HepG2 (cell line): ENCODE data around the gene DPP7. TPM values are rescaled to one million over a fixed set of nuclear protein-coding genes. Genes with fewer than 3 reads are reported as not detected.

Source experiments
- ARNT2 ChIP-seq: sonication (generic); formaldehyde crosslinking; IDR thresholded peaks from 2 replicates; pipeline ENCODE4 v1.8.0; 2022; ENCODE audit warnings: mild to moderate bottlenecking, low read depth, missing genetic modification reagents, moderate library complexity
- CHCHD3 ChIP-seq: sonication (generic); formaldehyde crosslinking; IDR thresholded peaks from 2 replicates; pipeline ENCODE4 v1.8.0; 2022; ENCODE audit warnings: mild to moderate bottlenecking, missing genetic modification reagents, moderate library complexity
- ERF ChIP-seq: IDR thresholded peaks from 2 replicates; pipeline ENCODE4 v1.6.1; 2018; ENCODE audit warnings: missing biosample characterization, missing genetic modification reagents
- IKZF4 ChIP-seq: sonication (generic); formaldehyde crosslinking; IDR thresholded peaks from 2 replicates; pipeline ENCODE4 v1.5.1; 2020; ENCODE audit warnings: borderline replicate concordance, mild to moderate bottlenecking, low read depth, missing genetic modification reagents; ENCODE audit errors: not compliant biosample characterization
- KLF12 ChIP-seq: sonication (generic); formaldehyde crosslinking; IDR thresholded peaks from 2 replicates; pipeline ENCODE4 v1.4.0; 2020; ENCODE audit warnings: missing genetic modification reagents, borderline replicate concordance
- NFKB2 ChIP-seq: sonication (generic); formaldehyde crosslinking; IDR thresholded peaks from 2 replicates; pipeline ENCODE4 v1.4.0; 2020; ENCODE audit warnings: missing genetic modification reagents, borderline replicate concordance
- POLR2AphosphoS5 ChIP-seq: IDR thresholded peaks from 2 replicates; pipeline ENCODE4 v1.6.1; 2012; ENCODE audit warnings: low read depth, low read length
- SAFB2 ChIP-seq: sonication (generic); formaldehyde crosslinking; IDR thresholded peaks from 2 replicates; pipeline ENCODE4 v1.5.1; 2020; ENCODE audit warnings: missing genetic modification reagents, low read depth, mild to moderate bottlenecking, borderline replicate concordance
- SIX1 ChIP-seq: sonication (generic); formaldehyde crosslinking; IDR thresholded peaks from 2 replicates; pipeline ENCODE4 v1.4.0; 2020; ENCODE audit warnings: missing genetic modification reagents, borderline replicate concordance
- SP2 ChIP-seq: sonication (generic); formaldehyde crosslinking; IDR thresholded peaks from 2 replicates; pipeline ENCODE4 v1.5.1; 2020; ENCODE audit warnings: mild to moderate bottlenecking, missing genetic modification reagents
- SRY ChIP-seq: sonication (generic); formaldehyde crosslinking; IDR thresholded peaks from 2 replicates; pipeline ENCODE4 v1.8.0; 2022; ENCODE audit warnings: mild to moderate bottlenecking, missing genetic modification reagents
- ZFP90 ChIP-seq: sonication (generic); formaldehyde crosslinking; IDR thresholded peaks from 2 replicates; pipeline ENCODE4 v1.8.0; 2022; ENCODE audit warnings: missing genetic modification reagents, mild to moderate bottlenecking, inconsistent platforms, borderline replicate concordance
- ZFY ChIP-seq: sonication (generic); formaldehyde crosslinking; IDR thresholded peaks from 2 replicates; pipeline ENCODE4 v1.4.0; 2020; ENCODE audit warnings: missing genetic modification reagents
- ZNF446 ChIP-seq: sonication (generic); formaldehyde crosslinking; IDR thresholded peaks from 2 replicates; pipeline ENCODE4 v1.5.0; 2020; ENCODE audit warnings: mild to moderate bottlenecking, missing genetic modification reagents
- ZNF607 ChIP-seq: sonication (generic); formaldehyde crosslinking; IDR thresholded peaks from 2 replicates; pipeline ENCODE4 v1.5.1; 2020; ENCODE audit warnings: missing genetic modification reagents, mild to moderate bottlenecking, borderline replicate concordance
- ZSCAN12 ChIP-seq: sonication (generic); formaldehyde crosslinking; IDR thresholded peaks from 2 replicates; pipeline ENCODE4 v1.9.0; 2021; ENCODE audit warnings: mild to moderate bottlenecking, missing genetic modification reagents
- polyA plus RNA-seq, 8 experiments: library from polyadenylated mRNA; depleted of rRNA in 3 of 8; stranded (reverse) in 7 of 8; unstranded in 1 of 8; fragments of >200 nt; fragmentation: Illumina TruSeq in 4 of 8; extraction: Trizol in 4 of 8; gene quantifications; 2 replicates each; pipeline versions ENCODE4 v1.2.1 to v1.2.3, GENCODE V29; 2011 to 2016; ENCODE audit warnings: low read depth in 4 of 8, missing spikeins in 1 of 8, mixed read lengths in 1 of 8; ENCODE audit not compliant: insufficient read depth in 1 of 8
- total RNA-seq, 5 experiments: library from RNA; depleted of rRNA; stranded (reverse); fragments of >200 nt; fragmentation: Illumina TruSeq; extraction: Trizol; gene quantifications; 2 replicates each; pipeline ENCODE4 v1.2.3, GENCODE V29; 2016; ENCODE audit warnings: low read depth in 1 of 5
- TF ChIP-seq, protein P1 (sequence below): sonication (generic); formaldehyde crosslinking; IDR thresholded peaks from 2 replicates; pipeline ENCODE4 v1.4.0; 2020; ENCODE audit warnings: missing genetic modification reagents
- TF ChIP-seq, protein P2 (sequence below): sonication (generic); formaldehyde crosslinking; IDR thresholded peaks from 2 replicates; pipeline ENCODE4 v1.4.0; 2020; ENCODE audit warnings: missing genetic modification reagents
- TF ChIP-seq, protein P3 (sequence below): sonication (generic); formaldehyde crosslinking; IDR thresholded peaks from 2 replicates; pipeline ENCODE4 v1.4.0; 2020; ENCODE audit warnings: mild to moderate bottlenecking, missing genetic modification reagents
- TF ChIP-seq, protein P4 (sequence below): sonication (generic); formaldehyde crosslinking; IDR thresholded peaks from 2 replicates; pipeline ENCODE4 v1.4.0; 2020; ENCODE audit warnings: mild to moderate bottlenecking, missing genetic modification reagents

Gene DPP7
- total and polyA plus RNA-seq, 2 of the 13 experiments (the other 11 are each of a cell fraction or from before 2014, with no cell fraction given), result 1.2 to 4.5 TPM

DNA sequence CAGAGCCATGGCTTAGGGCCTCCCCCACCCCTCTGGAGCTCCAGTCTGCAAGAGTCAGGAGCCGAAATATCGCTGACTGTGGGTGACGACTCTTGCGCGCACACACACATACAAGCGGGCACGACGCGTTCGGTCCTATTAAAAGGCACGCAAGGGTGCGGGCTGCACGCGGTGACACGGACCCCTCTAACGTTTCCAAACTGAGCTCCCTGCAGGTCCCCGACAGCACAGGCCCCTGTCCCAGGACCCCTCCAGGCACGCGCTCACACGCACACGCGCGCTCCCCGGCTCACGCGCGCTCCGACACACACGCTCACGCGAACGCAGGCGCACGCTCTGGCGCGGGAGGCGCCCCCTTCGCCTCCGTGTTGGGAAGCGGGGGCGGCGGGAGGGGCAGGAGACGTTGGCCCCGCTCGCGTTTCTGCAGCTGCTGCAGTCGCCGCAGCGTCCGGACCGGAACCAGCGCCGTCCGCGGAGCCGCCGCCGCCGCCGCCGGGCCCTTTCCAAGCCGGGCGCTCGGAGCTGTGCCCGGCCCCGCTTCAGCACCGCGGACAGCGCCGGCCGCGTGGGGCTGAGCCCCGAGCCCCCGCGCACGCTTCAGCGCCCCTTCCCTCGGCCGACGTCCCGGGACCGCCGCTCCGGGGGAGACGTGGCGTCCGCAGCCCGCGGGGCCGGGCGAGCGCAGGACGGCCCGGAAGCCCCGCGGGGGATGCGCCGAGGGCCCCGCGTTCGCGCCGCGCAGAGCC, 24.4 kb upstream of the DPP7 start, which contains the start of gene GRIN1 (continued):
- TF ChIP-seq ZFY (CRISPR knock-in tag) (peak; percentile 36; the same call in 1 of the 2 replicates), ZNF446 (CRISPR knock-in tag) (peak; percentile 93; the same call in 1 of the 2 replicates), POLR2AphosphoS5 (no peak), ARNT2 (CRISPR knock-in tag) (peak; percentile 84), KLF12 (0 out of 2 replicates have a peak, but pooled peaks have one; percentile 42), SP2 (CRISPR knock-in tag) (no peak), IKZF4 (CRISPR knock-in tag) (no peak), ZSCAN12 (CRISPR knock-in tag) (peak; percentile 74; the same call in 1 of the 2 replicates), NFKB2 (peak; percentile 68; the same call in 1 of the 2 replicates), SIX1 (CRISPR knock-in tag) (no peak), ERF (CRISPR knock-in tag) (peak; percentile 66; the same call in 1 of the 2 replicates), SAFB2 (no peak), ZFP90 (CRISPR knock-in tag) (no peak), CHCHD3 (CRISPR knock-in tag) (0 out of 2 replicates have a peak, but pooled peaks have one; percentile 65), ZNF607 (CRISPR knock-in tag) (no peak; the same call in 1 of the 2 replicates), SRY (peak; percentile 74; the same call in 1 of the 2 replicates)
- TF ChIP-seq, protein P1, sequence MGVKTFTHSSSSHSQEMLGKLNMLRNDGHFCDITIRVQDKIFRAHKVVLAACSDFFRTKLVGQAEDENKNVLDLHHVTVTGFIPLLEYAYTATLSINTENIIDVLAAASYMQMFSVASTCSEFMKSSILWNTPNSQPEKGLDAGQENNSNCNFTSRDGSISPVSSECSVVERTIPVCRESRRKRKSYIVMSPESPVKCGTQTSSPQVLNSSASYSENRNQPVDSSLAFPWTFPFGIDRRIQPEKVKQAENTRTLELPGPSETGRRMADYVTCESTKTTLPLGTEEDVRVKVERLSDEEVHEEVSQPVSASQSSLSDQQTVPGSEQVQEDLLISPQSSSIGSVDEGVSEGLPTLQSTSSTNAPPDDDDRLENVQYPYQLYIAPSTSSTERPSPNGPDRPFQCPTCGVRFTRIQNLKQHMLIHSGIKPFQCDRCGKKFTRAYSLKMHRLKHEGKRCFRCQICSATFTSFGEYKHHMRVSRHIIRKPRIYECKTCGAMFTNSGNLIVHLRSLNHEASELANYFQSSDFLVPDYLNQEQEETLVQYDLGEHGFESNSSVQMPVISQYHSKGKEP (CRISPR knock-in tag), result no peak
- TF ChIP-seq, protein P2, sequence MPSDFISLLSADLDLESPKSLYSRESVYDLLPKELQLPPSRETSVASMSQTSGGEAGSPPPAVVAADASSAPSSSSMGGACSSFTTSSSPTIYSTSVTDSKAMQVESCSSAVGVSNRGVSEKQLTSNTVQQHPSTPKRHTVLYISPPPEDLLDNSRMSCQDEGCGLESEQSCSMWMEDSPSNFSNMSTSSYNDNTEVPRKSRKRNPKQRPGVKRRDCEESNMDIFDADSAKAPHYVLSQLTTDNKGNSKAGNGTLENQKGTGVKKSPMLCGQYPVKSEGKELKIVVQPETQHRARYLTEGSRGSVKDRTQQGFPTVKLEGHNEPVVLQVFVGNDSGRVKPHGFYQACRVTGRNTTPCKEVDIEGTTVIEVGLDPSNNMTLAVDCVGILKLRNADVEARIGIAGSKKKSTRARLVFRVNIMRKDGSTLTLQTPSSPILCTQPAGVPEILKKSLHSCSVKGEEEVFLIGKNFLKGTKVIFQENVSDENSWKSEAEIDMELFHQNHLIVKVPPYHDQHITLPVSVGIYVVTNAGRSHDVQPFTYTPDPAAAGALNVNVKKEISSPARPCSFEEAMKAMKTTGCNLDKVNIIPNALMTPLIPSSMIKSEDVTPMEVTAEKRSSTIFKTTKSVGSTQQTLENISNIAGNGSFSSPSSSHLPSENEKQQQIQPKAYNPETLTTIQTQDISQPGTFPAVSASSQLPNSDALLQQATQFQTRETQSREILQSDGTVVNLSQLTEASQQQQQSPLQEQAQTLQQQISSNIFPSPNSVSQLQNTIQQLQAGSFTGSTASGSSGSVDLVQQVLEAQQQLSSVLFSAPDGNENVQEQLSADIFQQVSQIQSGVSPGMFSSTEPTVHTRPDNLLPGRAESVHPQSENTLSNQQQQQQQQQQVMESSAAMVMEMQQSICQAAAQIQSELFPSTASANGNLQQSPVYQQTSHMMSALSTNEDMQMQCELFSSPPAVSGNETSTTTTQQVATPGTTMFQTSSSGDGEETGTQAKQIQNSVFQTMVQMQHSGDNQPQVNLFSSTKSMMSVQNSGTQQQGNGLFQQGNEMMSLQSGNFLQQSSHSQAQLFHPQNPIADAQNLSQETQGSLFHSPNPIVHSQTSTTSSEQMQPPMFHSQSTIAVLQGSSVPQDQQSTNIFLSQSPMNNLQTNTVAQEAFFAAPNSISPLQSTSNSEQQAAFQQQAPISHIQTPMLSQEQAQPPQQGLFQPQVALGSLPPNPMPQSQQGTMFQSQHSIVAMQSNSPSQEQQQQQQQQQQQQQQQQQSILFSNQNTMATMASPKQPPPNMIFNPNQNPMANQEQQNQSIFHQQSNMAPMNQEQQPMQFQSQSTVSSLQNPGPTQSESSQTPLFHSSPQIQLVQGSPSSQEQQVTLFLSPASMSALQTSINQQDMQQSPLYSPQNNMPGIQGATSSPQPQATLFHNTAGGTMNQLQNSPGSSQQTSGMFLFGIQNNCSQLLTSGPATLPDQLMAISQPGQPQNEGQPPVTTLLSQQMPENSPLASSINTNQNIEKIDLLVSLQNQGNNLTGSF (CRISPR knock-in tag), result peak; percentile 84
- TF ChIP-seq, protein P3, sequence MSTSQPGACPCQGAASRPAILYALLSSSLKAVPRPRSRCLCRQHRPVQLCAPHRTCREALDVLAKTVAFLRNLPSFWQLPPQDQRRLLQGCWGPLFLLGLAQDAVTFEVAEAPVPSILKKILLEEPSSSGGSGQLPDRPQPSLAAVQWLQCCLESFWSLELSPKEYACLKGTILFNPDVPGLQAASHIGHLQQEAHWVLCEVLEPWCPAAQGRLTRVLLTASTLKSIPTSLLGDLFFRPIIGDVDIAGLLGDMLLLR, result peak; percentile 73; the same call in 1 of the 2 replicates
- TF ChIP-seq, protein P4, sequence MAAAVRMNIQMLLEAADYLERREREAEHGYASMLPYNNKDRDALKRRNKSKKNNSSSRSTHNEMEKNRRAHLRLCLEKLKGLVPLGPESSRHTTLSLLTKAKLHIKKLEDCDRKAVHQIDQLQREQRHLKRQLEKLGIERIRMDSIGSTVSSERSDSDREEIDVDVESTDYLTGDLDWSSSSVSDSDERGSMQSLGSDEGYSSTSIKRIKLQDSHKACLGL (CRISPR knock-in tag), result peak; percentile 59; the same call in 1 of the 2 replicates
